HG03196 (cell line): ENCODE results near the gene CANT1.

Experiments used
- ATAC-seq: cut with Tn5 transposase; IDR thresholded peaks from one replicate; pipeline ENCODE4 v1.9.1; 2021; ENCODE audit not compliant: unreplicated experiment

Gene CANT1

GRCh38 chr17:79009397-79010303 lies at the start of gene CANT1:
Gene CANT1, minus strand, starts transcription at chr17:79009764. Its CDS starts 12,142 bp downstream, at chr17:78997622.
- peak; percentile 87 for ATAC-seq

- ATAC-seq = no peak
Observed at GRCh38 chr17:79057737-79058385, 48.3 kb upstream of the CANT1 start.

- no peak for ATAC-seq
Observed at GRCh38 chr17:79055197-79055596, 45.6 kb upstream of the CANT1 start.

- no peak for ATAC-seq
Observed at GRCh38 chr17:79054200-79054960, 44.8 kb upstream of the CANT1 start.

GRCh38 chr17:79053251-79053925 lies 43.8 kb upstream of the CANT1 start:
- no peak for ATAC-seq

GRCh38 chr17:79052131-79052530 lies 42.6 kb upstream of the CANT1 start:
- no peak for ATAC-seq

GRCh38 chr17:79051306-79051705 lies 41.7 kb upstream of the CANT1 start:
- no peak for ATAC-seq

- ATAC-seq = no peak
Observed at GRCh38 chr17:79050551-79050950, 41.0 kb upstream of the CANT1 start.

- ATAC-seq = no peak
Observed at GRCh38 chr17:79049821-79050220, 40.3 kb upstream of the CANT1 start.

GRCh38 chr17:79048826-79049755 lies 39.5 kb upstream of the CANT1 start:
- ATAC-seq = no peak

- no peak for ATAC-seq
Observed at GRCh38 chr17:79047923-79048825, 38.6 kb upstream of the CANT1 start.

GRCh38 chr17:79047291-79047920 lies 37.8 kb upstream of the CANT1 start:
- ATAC-seq = no peak

GRCh38 chr17:79046916-79047280 lies 37.3 kb upstream of the CANT1 start:
- ATAC-seq = no peak

GRCh38 chr17:79046197-79046915 lies 36.8 kb upstream of the CANT1 start:
- ATAC-seq = no peak

- no peak for ATAC-seq
Observed at GRCh38 chr17:79045842-79046196, 36.3 kb upstream of the CANT1 start.

GRCh38 chr17:79045001-79045729 lies 35.6 kb upstream of the CANT1 start:
- no peak for ATAC-seq

- ATAC-seq = no peak
Observed at GRCh38 chr17:79044462-79044861, 34.9 kb upstream of the CANT1 start.
